Mesenchymal stem cell (in vitro differentiated cells and primary cell): ENCODE results near the gene RSPH3.

Source experiments
- DNase-seq: peaks from one replicate; pipeline ENCODE4 v3.0.0-alpha.2; 2013
- H2AFZ ChIP-seq: one replicate; pipeline ENCODE4 v1.6.1; 2013; ENCODE audit warnings: low read depth, mild to moderate bottlenecking, control low read depth, inconsistent platforms, low read length, moderate library complexity
- H2AK5ac ChIP-seq: 2 replicates; pipeline ENCODE4 v1.6.1; 2013; ENCODE audit warnings: low read length, moderate library complexity, mild to moderate bottlenecking, inconsistent platforms; ENCODE audit not compliant: severe bottlenecking
- H2BK120ac ChIP-seq: one replicate; pipeline ENCODE4 v1.6.1; 2013; ENCODE audit warnings: low read depth, mild to moderate bottlenecking, inconsistent platforms, low read length, moderate library complexity
- H2BK12ac ChIP-seq, 2 experiments: one replicate each; pipeline ENCODE4 v1.6.1; 2013; ENCODE audit warnings: inconsistent platforms in 2 of 2, low read length in 2 of 2, mild to moderate bottlenecking in 2 of 2, moderate library complexity in 2 of 2, control low read depth in 1 of 2
- H2BK15ac ChIP-seq: one replicate; pipeline ENCODE4 v1.6.1; 2013; ENCODE audit warnings: mild to moderate bottlenecking, low read depth, inconsistent platforms; ENCODE audit not compliant: poor library complexity, severe bottlenecking
- H2BK5ac ChIP-seq: 2 replicates; pipeline ENCODE4 v1.6.1; 2013; ENCODE audit warnings: low read depth, mild to moderate bottlenecking, low read length, control low read depth, inconsistent platforms; ENCODE audit not compliant: poor library complexity, severe bottlenecking
- H3K14ac ChIP-seq, 2 experiments: one replicate each; pipeline ENCODE4 v1.6.1; 2013; ENCODE audit warnings: inconsistent platforms in 2 of 2, low read length in 2 of 2, control low read depth in 1 of 2, mild to moderate bottlenecking in 1 of 2, moderate library complexity in 1 of 2
- H3K18ac ChIP-seq, 2 experiments: one replicate each; pipeline ENCODE4 v1.6.1; 2013; ENCODE audit warnings: inconsistent platforms in 2 of 2, low read length in 2 of 2, control low read depth in 1 of 2, low read depth in 1 of 2, mild to moderate bottlenecking in 1 of 2
- H3K23ac ChIP-seq, 2 experiments: one replicate each; pipeline ENCODE4 v1.6.1; 2013; ENCODE audit warnings: inconsistent platforms in 2 of 2, low read length in 2 of 2, mild to moderate bottlenecking in 2 of 2, moderate library complexity in 2 of 2, control low read depth in 1 of 2
- H3K27ac ChIP-seq: 2 replicates; pipeline ENCODE4 v1.5.1; 2013; ENCODE audit warnings: mild to moderate bottlenecking, moderate library complexity, low read length, control low read depth, inconsistent platforms; ENCODE audit not compliant: poor library complexity, severe bottlenecking
- H3K27me3 ChIP-seq, 2 experiments: 2 replicates each; pipeline versions ENCODE4 v1.6.1 to v1.7.0; 2013; ENCODE audit warnings: low read length in 2 of 2, mild to moderate bottlenecking in 2 of 2, moderate library complexity in 2 of 2, control low read depth in 1 of 2, inconsistent platforms in 1 of 2; ENCODE audit not compliant: control insufficient read depth in 1 of 2, insufficient read depth in 1 of 2
- H3K36me3 ChIP-seq, 2 experiments: 2 replicates each; pipeline versions ENCODE4 v1.6.1 to v1.7.0; 2013; ENCODE audit warnings: low read length in 2 of 2, control low read depth in 1 of 2, inconsistent platforms in 1 of 2, low read depth in 1 of 2, mild to moderate bottlenecking in 1 of 2; ENCODE audit not compliant: insufficient read depth in 2 of 2, control insufficient read depth in 1 of 2
- H3K4ac ChIP-seq, 2 experiments: one replicate each; pipeline ENCODE4 v1.6.1; 2013; ENCODE audit warnings: inconsistent platforms in 2 of 2, low read length in 2 of 2, mild to moderate bottlenecking in 2 of 2, moderate library complexity in 2 of 2, control low read depth in 1 of 2, low read depth in 1 of 2
- H3K4me1 ChIP-seq: 2 replicates; pipeline ENCODE4 v1.6.1; 2013; ENCODE audit warnings: low read depth, low read length, control low read depth; ENCODE audit not compliant: control insufficient read depth, insufficient read depth
- H3K4me2 ChIP-seq: 2 replicates; pipeline ENCODE4 v1.6.1; 2013; ENCODE audit warnings: low read length, mild to moderate bottlenecking, inconsistent platforms; ENCODE audit not compliant: poor library complexity, severe bottlenecking
- H3K4me3 ChIP-seq, 2 experiments: 2 replicates each; pipeline versions ENCODE4 v1.5.1 to v1.7.0; 2013; ENCODE audit warnings: low read length in 2 of 2, mild to moderate bottlenecking in 2 of 2, control low read depth in 1 of 2, low read depth in 1 of 2; ENCODE audit not compliant: insufficient read depth in 1 of 2
- H3K79me1 ChIP-seq: replicated peaks from 2 replicates; pipeline ENCODE4 v1.6.1; 2013; ENCODE audit warnings: mild to moderate bottlenecking, control low read depth, low read length, inconsistent platforms; ENCODE audit not compliant: poor library complexity, severe bottlenecking
- H3K9ac ChIP-seq: 2 replicates; pipeline ENCODE4 v1.7.0; 2013; ENCODE audit warnings: mild to moderate bottlenecking, low read length, moderate library complexity
- H3K9me3 ChIP-seq: 2 replicates; pipeline ENCODE4 v1.7.0; 2013; ENCODE audit warnings: mild to moderate bottlenecking, low read length; ENCODE audit not compliant: control insufficient read depth
- H4K8ac ChIP-seq: one replicate; pipeline ENCODE4 v1.6.1; 2013; ENCODE audit warnings: inconsistent platforms, mild to moderate bottlenecking, low read length, moderate library complexity
- H4K91ac ChIP-seq: one replicate; pipeline ENCODE4 v1.6.1; 2013; ENCODE audit warnings: mild to moderate bottlenecking, low read length, inconsistent platforms
- WGBS: methylation state at CpG from one replicate; pipeline ENCODE4 v1.1.7; 2013; ENCODE audit warnings: mixed read lengths; 5-methylcytosine and 5-hydroxymethylcytosine counted together

The RSPH3 gene

GRCh38 chr6:159044899-159045727 lies 45.1 kb upstream of the RSPH3 start, which contains the start of gene TAGAP:
Gene TAGAP (minus strand): TSS chr6:159044991. CDS start chr6:159044146, 845 bp downstream.
- H2AK5ac ChIP-seq, result no peak within 1 kb of the TSS
- no peak within 1 kb of the TSS for H2BK15ac ChIP-seq
- no peak within 1 kb of the TSS for H3K18ac ChIP-seq
- no peak within 1 kb of the TSS for H3K4ac ChIP-seq
- no peaks in the 10 kb centered on the region for H3K36me3 ChIP-seq
- no peak within 1 kb of the TSS for H2AFZ ChIP-seq
- no peaks in the 10 kb centered on the region for H3K4me1 ChIP-seq
- no peak within 1 kb of the TSS for H2BK12ac ChIP-seq
- peaks cover 34 to 60% of the 10 kb centered on the region in 2 experiments for H3K27me3 ChIP-seq
- no peak within 1 kb of the TSS for H4K8ac ChIP-seq
- H2BK120ac ChIP-seq, result no peak within 1 kb of the TSS
- no peak within 1 kb of the TSS for H3K23ac ChIP-seq
- no peaks in the 10 kb centered on the region for H3K9me3 ChIP-seq
- H4K91ac ChIP-seq, result no peak within 1 kb of the TSS
- no peak within 1 kb of the TSS for H3K14ac ChIP-seq
- 67% methylated on average over 14 of the region's 15 CpGs for WGBS
- H3K4me3 ChIP-seq, result peak within 1 kb of the TSS in 1 of 2 experiments; percentile 27
- H3K27ac ChIP-seq, result no peak within 1 kb of the TSS
- DNase-seq, result no peak
- H3K79me1 ChIP-seq, result no peaks in the 10 kb centered on the region
- no peak within 1 kb of the TSS for H3K4me2 ChIP-seq
- H2BK5ac ChIP-seq, result no peak within 1 kb of the TSS
- H3K9ac ChIP-seq, result peak within 1 kb of the TSS; percentile 48

DNA sequence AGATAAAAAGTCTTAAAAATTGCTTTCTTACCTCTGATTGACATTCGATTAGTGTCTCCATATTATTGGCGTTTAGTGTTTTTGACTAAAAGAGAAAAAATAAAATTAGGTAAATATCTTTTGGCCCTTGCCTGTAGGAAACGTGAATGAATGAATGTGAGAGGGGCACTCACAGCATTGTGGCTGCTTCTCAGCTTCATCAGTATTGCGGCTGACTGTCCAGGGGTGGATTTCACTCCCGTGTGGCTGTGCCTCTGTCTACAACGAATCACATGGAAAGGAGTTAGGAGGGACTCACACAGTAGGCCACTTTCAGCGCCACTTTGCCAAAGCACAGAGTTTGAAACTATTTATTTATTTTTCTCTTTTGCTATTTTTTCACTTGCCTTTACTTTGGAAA lies 43.9 kb upstream of the RSPH3 start:
- no peaks in the 10 kb centered on the region for H3K4me1 ChIP-seq
- no peak overlapping the region for H3K4me2 ChIP-seq
- 94% methylated on average over 6 of the region's 7 CpGs for WGBS
- H3K9ac ChIP-seq, result no peak overlapping the region
- no peak overlapping the region for H2AFZ ChIP-seq
- no peak overlapping the region for H2BK120ac ChIP-seq
- H2BK15ac ChIP-seq, result no peak overlapping the region
- DNase-seq, result no peak
- no peak overlapping the region for H3K4me3 ChIP-seq
- H4K91ac ChIP-seq, result no peak overlapping the region
- no peak overlapping the region for H3K14ac ChIP-seq
- no peak overlapping the region for H4K8ac ChIP-seq
- peaks cover 33 to 55% of the 10 kb centered on the region in 2 experiments for H3K27me3 ChIP-seq
- no peak overlapping the region for H3K27ac ChIP-seq
- no peaks in the 10 kb centered on the region for H3K9me3 ChIP-seq
- H3K23ac ChIP-seq, result no peak overlapping the region
- H2BK12ac ChIP-seq, result no peak overlapping the region
- no peak overlapping the region for H2BK5ac ChIP-seq
- H2AK5ac ChIP-seq, result no peak overlapping the region
- no peaks in the 10 kb centered on the region for H3K36me3 ChIP-seq
- no peaks in the 10 kb centered on the region for H3K79me1 ChIP-seq
- H3K18ac ChIP-seq, result no peak overlapping the region
- no peak overlapping the region for H3K4ac ChIP-seq

- Histone ChIP-seq H3K14ac (no peak overlapping the region), H2BK12ac (no peak overlapping the region), H3K27ac (no peak overlapping the region), H2BK15ac (no peak overlapping the region), H3K23ac (no peak overlapping the region), H3K79me1 (no peaks in the 10 kb centered on the region), H3K4ac (no peak overlapping the region), H3K4me3 (no peak overlapping the region), H3K9ac (no peak overlapping the region), H3K18ac (no peak overlapping the region), H3K4me1 (no peaks in the 10 kb centered on the region), H3K27me3 (peaks cover 27 to 48% of the 10 kb centered on the region in 2 experiments), H2AFZ (no peak overlapping the region), H2AK5ac (no peak overlapping the region), H4K91ac (no peak overlapping the region), H2BK120ac (no peak overlapping the region), H3K4me2 (no peak overlapping the region), H3K36me3 (no peaks in the 10 kb centered on the region), H3K9me3 (no peaks in the 10 kb centered on the region), H2BK5ac (no peak overlapping the region), H4K8ac (no peak overlapping the region)
- DNase-seq, result peak; percentile 14
- 82% methylated on average over 6 of the region's 6 CpGs for WGBS
Observed at GRCh38 chr6:159043251-159043650, 43.2 kb upstream of the RSPH3 start.

GRCh38 chr6:159042826-159043181 lies 42.8 kb upstream of the RSPH3 start:
- Histone ChIP-seq H3K79me1 (no peaks in the 10 kb centered on the region), H2BK120ac (no peak overlapping the region), H3K9me3 (no peaks in the 10 kb centered on the region), H3K4me2 (no peak overlapping the region), H3K9ac (no peak overlapping the region), H3K4me3 (no peak overlapping the region), H2AK5ac (no peak overlapping the region), H3K4ac (no peak overlapping the region), H2BK12ac (no peak overlapping the region), H4K91ac (no peak overlapping the region), H3K27ac (no peak overlapping the region), H4K8ac (no peak overlapping the region), H2BK5ac (no peak overlapping the region), H3K14ac (no peak overlapping the region), H2BK15ac (no peak overlapping the region), H3K36me3 (no peaks in the 10 kb centered on the region), H2AFZ (no peak overlapping the region), H3K23ac (no peak overlapping the region), H3K4me1 (no peaks in the 10 kb centered on the region), H3K18ac (no peak overlapping the region), H3K27me3 (peaks cover 22 to 43% of the 10 kb centered on the region in 2 experiments)
- 25% methylated on average over 4 of the region's 5 CpGs for WGBS
- no peak for DNase-seq
